Fibroblast of the aortic adventitia (primary cell): ENCODE measurements around the gene FRRS1L. TPM values are rescaled to one million over a fixed set of nuclear protein-coding genes. Genes with fewer than 3 reads are reported as not detected.

Experiments used
- DNase-seq: peaks from one replicate; pipeline ENCODE4 v3.0.0-alpha.2; 2010; ENCODE audit warnings: low read depth
- H3K4me3 ChIP-seq: 2 replicates; pipeline ENCODE4 v1.5.1; 2011; ENCODE audit warnings: low read depth, mild to moderate bottlenecking, control low read depth, low read length, moderate library complexity
- total RNA-seq: library from RNA; depleted of rRNA; stranded (reverse); fragments of >200 nt; gene quantifications from 2 replicates; pipeline ENCODE4 v1.2.3, GENCODE V29; 2012; ENCODE audit warnings: low replicate concordance
- TF ChIP-seq, protein P1 (sequence below): IDR thresholded peaks from 2 replicates; pipeline ENCODE4 v1.5.1; 2011; ENCODE audit warnings: mild to moderate bottlenecking, low read length, control low read depth, inconsistent platforms; ENCODE audit not compliant: insufficient read depth

Gene FRRS1L
- total RNA-seq, 1 donor: 0.18 TPM

- DNase-seq: no peak
- H3K4me3 ChIP-seq: no peak overlapping the region
- TF ChIP-seq, protein P1, sequence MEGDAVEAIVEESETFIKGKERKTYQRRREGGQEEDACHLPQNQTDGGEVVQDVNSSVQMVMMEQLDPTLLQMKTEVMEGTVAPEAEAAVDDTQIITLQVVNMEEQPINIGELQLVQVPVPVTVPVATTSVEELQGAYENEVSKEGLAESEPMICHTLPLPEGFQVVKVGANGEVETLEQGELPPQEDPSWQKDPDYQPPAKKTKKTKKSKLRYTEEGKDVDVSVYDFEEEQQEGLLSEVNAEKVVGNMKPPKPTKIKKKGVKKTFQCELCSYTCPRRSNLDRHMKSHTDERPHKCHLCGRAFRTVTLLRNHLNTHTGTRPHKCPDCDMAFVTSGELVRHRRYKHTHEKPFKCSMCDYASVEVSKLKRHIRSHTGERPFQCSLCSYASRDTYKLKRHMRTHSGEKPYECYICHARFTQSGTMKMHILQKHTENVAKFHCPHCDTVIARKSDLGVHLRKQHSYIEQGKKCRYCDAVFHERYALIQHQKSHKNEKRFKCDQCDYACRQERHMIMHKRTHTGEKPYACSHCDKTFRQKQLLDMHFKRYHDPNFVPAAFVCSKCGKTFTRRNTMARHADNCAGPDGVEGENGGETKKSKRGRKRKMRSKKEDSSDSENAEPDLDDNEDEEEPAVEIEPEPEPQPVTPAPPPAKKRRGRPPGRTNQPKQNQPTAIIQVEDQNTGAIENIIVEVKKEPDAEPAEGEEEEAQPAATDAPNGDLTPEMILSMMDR: no peak
Measured at GRCh38 chr9:109176963-109177362, 9.9 kb upstream of the FRRS1L start.

GRCh38 chr9:109176386-109176785 lies 9.3 kb upstream of the FRRS1L start:
- TF ChIP-seq, protein P1: no peak
- H3K4me3 ChIP-seq: no peak overlapping the region
- no peak for DNase-seq

DNA sequence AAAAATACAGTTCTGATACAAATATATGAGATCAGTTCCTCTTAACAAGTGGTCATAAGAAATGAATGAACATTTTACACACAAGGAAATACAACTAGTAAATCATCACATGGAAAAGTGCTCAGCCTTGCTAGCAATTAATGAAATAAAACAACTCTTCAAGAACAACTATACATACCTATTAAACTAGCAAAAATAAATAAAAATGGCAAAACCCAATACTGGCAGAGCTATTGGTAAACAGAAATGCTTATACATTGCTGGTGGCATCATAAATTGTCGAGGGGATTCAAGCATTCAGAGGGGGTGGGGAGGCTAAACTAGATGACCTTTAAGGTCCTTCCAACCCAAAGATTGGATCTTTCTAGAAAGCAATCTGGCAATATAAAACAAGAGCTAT lies 5.9 kb upstream of the FRRS1L start:
- TF ChIP-seq, protein P1: no peak
- no peak for DNase-seq

GRCh38 chr9:109171926-109172325 lies 4.9 kb upstream of the FRRS1L start:
- no peak overlapping the region for H3K4me3 ChIP-seq
- DNase-seq: peak; percentile 12
- TF ChIP-seq, protein P1: no peak

More for the DNA sequence above, 5.9 kb upstream of the FRRS1L start:
- no peak overlapping the region for H3K4me3 ChIP-seq

DNA sequence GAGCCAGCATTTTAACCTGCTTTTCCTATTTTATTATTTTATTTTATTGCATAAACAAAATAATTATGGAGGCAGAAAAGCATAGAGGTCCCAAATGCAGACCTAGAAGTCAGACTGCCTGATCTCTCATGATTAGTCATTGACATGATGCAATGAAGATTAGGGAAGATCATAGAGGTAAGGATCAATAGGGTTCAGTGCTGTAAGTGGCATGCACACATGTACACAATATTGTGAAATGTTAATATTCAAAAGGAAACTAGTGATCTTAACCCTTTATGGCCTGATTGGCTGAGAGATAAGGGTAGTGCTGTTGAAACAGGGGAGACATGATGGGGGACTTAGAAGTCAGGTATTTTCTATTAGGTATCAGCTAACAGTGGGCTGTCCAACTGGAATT lies 1.1 kb upstream of the FRRS1L start:
- DNase-seq: no peak
- TF ChIP-seq, protein P1: no peak
- H3K4me3 ChIP-seq: no peak overlapping the region

GRCh38 chr9:109167716-109168115 lies 667 bp upstream of the FRRS1L start:
- no peak overlapping the region for H3K4me3 ChIP-seq
- DNase-seq: no peak
- TF ChIP-seq, protein P1: no peak

DNA sequence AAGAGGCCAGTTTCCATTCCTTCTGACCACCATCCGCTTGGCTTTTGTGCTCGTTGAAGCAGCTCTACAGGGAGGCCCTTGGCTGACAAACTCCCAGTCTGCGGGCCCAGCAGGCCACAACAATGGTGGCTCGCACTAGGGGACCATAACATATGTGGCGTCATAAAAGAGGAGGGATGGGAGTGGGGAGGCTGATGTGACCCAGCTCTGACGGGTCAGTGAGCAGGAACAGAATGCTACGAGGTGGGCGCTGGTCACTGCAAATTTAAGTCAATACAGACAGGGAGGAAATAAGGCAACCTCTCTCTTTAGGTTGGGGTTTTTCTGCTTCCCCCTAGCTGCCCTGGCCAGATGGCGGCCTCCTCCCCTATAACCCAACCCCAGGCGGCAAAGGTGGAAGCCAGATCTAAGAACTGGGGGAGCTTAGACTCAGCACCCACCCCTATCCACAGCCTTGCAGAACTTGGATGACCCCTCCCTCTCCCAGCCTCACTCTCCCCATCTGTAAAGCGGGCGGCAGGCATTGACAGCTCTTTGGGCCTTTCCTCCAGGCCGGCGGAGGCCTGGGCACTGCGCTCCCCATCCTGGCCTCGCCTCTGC lies 778 bp downstream of the FRRS1L start:
- no peak overlapping the region for H3K4me3 ChIP-seq
- TF ChIP-seq, protein P1: no peak
- no peak for DNase-seq
